Right lung (tissue), 5 donors: Measurements from ENCODE around the gene NAALADL2. TPM values are rescaled to one million over a fixed set of nuclear protein-coding genes. Genes with fewer than 3 reads are reported as not detected.
"Not testable (repeated sequence)": the region's sequence is repeated elsewhere in the genome, so short reads cannot be mapped to it uniquely, and the experiment has no call there.

Source experiments
- DNase-seq, 2 donors: peaks; one replicate each; pipeline ENCODE4 v3.0.0-alpha.2; 2013
- polyA plus RNA-seq, 5 donors: library from polyadenylated mRNA; unstranded; fragments of 120-200 nt; gene quantifications; one replicate each; pipeline versions ENCODE4 v1.2.1 to v1.2.3, GENCODE V29; 2013; ENCODE audit warnings: inconsistent platforms in 1 of 5, low replicate concordance in 1 of 5; ENCODE audit not compliant: insufficient read length in 5 of 5, insufficient read depth in 1 of 5

The NAALADL2 gene
- polyA plus RNA-seq, 5 donors: 8.4 to 21.0 (median 18.4) TPM

DNA sequence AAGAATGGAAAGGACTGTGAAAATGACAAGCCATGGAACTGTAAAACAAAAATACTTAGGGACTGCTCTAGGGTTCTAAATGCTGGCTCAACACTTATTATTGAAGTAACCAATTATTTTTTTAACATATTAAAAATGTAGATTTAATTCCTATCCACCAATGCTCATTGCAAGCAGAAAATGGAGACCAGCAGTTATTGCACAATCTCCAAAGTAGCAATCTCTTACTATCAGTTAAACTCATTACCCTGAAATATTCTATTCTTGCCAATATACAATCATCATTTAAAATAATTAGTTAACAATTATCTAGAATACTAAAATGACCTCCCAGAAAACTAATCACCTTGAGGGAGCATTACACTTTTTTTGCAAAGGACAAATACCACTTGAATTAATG lies 499.8 kb downstream of the NAALADL2 start:
- DNase-seq: no peak

DNA sequence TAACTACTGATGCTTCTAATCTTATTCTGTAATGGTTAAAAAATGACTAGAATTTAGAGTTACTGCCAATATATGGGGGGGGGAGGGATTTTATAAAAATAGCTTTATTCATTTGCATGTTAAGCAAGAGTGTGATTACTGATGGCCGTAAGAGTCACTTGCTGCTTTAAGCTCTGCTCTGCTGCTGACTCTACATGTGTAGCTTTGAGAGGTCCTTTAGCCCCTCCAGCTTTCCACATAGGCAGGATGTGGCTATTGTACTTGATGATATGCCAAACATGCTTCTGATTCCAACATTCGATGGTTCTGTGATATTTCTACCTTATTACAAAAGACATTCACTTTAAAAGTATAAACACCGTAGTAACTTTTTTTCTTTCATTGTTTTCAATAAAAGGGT lies 511.3 kb downstream of the NAALADL2 start:
- DNase-seq: peak in 1 of 2 donors; percentile 10

DNA sequence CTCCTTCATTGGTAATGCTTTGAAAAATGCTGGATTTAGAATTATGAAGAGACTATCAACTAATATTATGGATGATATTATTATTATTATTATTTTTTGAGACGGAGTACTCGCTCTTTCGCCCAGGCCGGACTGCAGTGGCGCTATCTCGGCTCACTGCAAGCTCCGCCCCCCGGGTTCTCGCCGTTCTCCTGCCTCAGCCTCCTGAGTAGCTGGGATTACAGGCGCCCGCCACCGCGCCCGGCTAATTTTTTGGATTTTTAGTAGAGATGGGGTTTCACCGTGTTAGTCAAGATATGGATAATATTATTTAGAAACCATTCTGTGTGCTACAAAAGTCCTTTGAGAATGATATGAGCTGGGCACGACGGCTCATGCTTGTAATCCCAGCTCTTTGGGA lies 512.1 kb downstream of the NAALADL2 start:
- not testable (repeated sequence) for DNase-seq

GRCh38 chr3:175374705-175375104 lies 515.6 kb downstream of the NAALADL2 start:
- no peak for DNase-seq

GRCh38 chr3:175378348-175378747 lies 519.2 kb downstream of the NAALADL2 start:
- no peak for DNase-seq

GRCh38 chr3:175381685-175382084 lies 522.6 kb downstream of the NAALADL2 start:
- DNase-seq: no peak

DNA sequence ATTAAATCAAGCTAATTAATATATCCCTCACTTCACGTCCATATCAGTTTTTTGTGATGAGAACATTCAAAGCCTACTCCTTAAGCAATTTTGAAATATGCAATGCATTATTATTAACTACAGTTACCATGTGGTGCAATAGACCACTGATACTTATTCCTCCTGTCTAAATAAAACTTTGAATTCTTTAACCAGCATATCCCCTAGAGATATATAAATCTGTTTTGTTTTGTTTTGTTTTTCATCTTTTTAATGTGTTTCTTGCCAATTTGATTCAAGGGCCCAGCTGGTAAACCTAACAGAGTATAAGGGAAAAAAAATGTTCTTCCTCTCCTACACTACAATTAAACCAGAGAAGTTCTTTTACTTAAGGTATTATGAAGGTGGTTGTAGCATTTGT lies 524.2 kb downstream of the NAALADL2 start:
- no peak for DNase-seq

DNA sequence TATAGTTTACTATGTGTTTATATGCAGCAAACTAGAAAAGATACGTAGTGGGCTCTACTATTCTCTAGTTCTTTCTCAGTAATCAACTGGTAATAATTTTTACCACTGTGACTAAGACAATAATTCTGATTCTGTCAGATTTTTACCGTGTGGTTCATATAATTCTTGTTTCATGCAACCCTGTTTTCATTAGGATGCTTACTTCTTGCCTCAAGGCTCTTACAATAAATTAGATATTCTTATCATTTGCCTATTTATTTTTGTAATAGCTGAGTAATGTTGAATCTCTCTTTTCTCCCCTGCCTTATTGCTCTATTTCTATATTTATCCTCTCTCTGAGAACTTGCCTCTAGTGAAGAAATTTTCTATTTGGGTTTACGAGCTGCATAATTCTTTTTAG lies 524.7 kb downstream of the NAALADL2 start:
- DNase-seq: no peak

- no peak for DNase-seq
Observed at GRCh38 chr3:175384569-175384968, 525.4 kb downstream of the NAALADL2 start.

GRCh38 chr3:175386630-175387029 lies 527.5 kb downstream of the NAALADL2 start:
- no peak for DNase-seq

GRCh38 chr3:175389560-175389959 lies 530.4 kb downstream of the NAALADL2 start:
- no peak for DNase-seq

DNA sequence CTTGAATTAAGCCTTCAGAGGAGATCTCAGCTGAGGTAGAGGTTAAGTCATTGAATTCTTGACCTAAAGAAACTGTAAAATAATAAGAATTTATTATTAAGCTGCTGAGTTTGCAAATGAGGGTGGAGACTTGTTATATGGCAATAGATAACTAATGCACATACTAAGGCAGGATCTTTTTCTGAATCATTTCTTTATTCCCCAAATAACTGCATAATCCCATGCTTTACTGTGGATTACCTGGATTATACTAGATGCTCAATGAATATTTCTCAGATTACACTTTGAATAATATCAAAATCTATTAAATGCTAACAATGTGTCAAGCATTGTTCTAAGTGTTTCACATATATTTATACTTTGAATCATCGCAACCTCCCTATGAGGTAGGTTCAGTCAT lies 532.5 kb downstream of the NAALADL2 start:
- DNase-seq: no peak

DNA sequence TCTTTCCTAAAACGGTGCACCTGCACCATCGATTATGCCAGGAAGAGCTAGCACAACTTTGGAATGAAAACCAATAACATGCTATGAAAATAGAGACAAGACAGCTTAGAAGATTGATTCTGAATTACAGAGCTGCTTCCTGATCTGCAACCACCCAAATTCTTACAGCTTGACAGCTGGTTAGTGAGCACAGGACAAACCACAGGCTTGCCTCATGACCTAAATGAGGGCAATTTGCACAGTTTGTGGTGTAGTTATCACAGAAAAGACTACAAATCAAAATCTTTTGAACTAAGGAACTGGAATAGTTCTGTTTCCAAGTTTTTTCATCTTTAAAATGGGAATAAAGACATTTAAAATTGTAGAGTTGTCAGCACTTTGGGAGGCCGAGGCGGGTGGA lies 533.5 kb downstream of the NAALADL2 start:
- DNase-seq: no peak

- DNase-seq: no peak
Observed at GRCh38 chr3:175397372-175397771, 538.2 kb downstream of the NAALADL2 start.

DNA sequence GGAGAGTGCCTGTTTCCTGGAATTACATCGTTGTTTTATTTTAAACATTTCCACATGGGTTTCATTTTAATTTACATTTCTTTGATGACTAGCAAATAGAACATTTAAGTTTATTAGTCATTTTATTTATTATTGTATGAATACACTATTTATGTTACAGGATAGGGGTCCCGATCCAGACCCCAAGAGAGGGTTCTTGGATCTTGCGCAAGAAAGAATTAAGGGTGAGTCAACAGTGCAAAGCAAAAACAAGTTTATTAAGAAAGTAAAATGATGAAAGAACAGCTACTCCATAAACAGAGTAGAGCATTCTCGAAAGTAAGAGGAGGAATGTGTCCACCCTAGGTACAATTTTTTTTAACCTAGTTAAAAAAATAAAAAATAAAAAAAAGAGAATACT lies 539.5 kb downstream of the NAALADL2 start:
- no peak for DNase-seq

DNA sequence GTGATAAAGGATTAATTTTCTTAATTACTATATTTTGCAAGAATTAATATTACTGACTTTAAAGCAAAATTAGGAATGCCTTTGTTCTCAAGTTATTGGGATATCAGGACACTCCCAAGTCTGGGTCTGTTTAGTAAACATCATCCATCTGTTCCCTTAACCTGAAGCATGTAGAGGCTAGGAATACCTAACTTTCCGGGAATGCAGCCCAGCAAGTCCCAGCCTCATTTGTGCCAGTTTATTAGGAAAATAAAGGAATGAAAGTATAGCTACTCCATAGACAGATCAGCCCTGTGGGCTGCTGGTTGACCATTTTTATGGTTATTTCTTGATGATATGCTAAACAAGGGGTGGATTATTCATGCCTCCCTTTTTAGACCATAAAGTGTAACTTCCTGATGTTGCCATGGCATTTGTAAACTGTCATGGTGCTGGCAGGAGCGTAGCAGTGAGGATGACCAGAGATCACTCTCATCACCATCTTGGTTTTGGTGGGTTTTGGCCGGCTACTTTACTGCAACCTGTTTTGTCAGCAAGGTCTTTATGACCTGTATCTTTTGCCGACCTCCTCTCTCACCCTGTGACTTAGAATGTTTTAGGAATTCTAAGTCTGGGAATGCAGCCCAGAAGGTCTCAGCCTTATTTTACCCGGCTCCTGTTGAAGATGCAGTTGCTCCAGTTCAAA lies 540.2 kb downstream of the NAALADL2 start:
- DNase-seq: no peak

- peak; percentile 31 to 32 for DNase-seq
Observed at GRCh38 chr3:175404027-175404426, 544.9 kb downstream of the NAALADL2 start.

- peak in 1 of 2 donors; percentile 12 for DNase-seq
Observed at GRCh38 chr3:175404621-175405020, 545.5 kb downstream of the NAALADL2 start.

- DNase-seq: no peak
Observed at GRCh38 chr3:175410251-175410650, 551.1 kb downstream of the NAALADL2 start.

DNA sequence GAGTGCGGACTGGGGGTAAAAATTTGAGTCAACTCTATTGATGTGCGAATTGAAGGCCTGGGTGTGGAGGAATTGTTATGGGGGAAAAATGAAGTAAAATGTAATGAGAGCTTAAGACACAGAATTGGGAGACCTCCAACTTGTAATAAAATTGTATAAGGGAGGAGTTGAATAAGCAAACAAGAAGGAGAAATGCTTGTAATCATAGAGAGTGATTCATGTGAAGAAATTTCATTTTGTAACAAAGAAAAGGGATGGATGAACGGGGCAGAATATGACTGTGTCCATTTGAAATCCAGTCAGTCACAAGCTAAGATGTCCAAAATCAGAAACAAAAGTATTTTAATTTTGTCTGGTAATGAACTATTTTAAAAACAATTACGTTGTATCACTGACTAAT lies 552.3 kb downstream of the NAALADL2 start:
- DNase-seq: no peak

GRCh38 chr3:175411946-175412345 lies 552.8 kb downstream of the NAALADL2 start:
- no peak for DNase-seq

- DNase-seq: no peak
Observed at GRCh38 chr3:175413926-175414325, 554.8 kb downstream of the NAALADL2 start.

DNA sequence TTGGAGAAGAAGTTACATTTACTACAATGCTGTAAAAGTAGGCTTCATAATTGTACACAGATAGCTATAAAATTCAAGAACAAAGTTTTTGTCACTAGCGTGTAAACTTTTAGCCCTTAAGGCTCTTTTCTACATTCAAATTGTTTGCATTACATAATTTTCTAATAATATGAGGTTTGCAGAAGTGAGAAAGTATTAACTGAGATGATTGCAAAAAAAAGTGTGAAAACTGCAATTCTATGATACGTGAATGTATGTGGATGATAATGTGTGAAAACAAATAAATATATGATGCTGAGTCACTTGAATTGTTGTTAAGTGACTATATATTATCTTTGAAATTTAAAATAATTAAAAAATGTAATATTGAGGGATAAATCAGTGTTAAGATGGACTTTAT lies 557.5 kb downstream of the NAALADL2 start:
- no peak for DNase-seq

GRCh38 chr3:175417426-175417825 lies 558.3 kb downstream of the NAALADL2 start:
- DNase-seq: peak; percentile 10 to 17
